Stimulated activated CD8-positive, alpha-beta memory T cell treated with anti-CD3 and anti-CD28 coated beads, Interleukin-4, amount 100 ng/mL, for 1 hour (primary cell): ENCODE results near the gene PHOSPHO1.
"Not testable (repeated sequence)": the region's sequence is repeated elsewhere in the genome, so short reads cannot be mapped to it uniquely, and the experiment has no call there.

Experiments
- DNase-seq, 2 donors: peaks; one replicate each; pipeline ENCODE4 v3.0.0-alpha.2; 2020; ENCODE audit warnings: low read depth in 2 of 2, low spot score in 1 of 2

Gene PHOSPHO1

DNA sequence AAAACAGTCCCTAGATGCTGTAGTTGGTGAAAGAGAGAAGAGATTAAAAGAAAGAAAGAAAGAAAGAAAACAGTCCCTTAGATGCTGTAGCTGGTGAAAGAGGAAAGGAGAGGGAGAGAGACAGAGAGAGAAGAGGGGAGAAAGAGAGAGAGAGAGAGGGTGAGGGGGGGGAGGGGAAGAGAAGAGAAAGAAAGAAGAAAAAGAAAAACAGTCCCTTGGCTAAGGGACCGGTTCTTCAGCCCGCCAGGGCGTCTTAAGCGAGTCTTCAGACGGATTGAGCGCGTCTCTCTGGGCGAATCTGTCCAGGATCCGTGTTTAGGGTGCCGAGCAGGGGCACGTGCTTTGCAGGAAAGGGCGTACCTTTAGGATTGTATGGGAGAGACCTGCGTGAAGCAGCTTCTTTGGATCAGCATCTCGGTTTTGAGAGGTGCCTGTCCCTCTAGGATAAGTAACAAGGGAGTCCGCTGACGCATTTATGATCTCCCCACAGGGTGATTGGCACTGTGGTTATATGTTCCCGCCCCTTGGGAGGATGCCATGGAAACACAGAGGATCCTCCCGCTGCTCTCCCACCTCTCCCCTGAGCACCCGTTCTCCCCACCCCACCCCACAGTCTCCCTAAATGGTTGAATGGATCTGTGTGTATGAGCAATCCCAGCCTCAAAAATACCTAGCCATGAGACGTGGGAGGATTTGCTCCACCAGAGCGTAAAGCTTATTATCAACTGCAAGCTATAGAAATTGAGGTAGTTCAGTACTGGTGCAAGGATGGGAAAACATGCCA, 36.9 kb downstream of the PHOSPHO1 start:
- no peak for DNase-seq

GRCh38 chr17:49191917-49192741, 38.5 kb downstream of the PHOSPHO1 start:
- peak; percentile 90 to 91 for DNase-seq

DNA sequence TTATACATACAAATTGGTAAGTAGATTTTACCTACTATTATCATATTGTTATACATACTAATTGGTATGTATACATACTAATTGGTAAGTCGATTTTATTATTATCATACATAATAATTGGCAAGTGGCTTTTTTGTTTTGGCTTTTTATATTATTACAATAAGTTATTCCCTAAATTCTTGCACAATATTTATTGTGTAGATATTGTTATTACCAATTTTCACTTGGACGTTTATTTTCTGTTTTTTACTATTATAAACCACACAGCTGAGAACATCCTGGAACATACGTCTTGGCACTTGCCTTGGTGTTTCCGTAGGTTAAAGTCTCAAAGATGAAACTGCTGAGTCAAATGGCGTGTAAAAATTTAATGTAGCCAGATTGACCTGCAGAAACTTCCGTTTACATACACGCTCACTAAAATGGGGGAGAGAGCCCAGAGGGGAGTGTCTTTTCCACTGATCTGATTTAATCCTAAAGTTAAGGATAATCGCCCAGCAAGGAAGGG, 39.1 kb downstream of the PHOSPHO1 start:
- DNase-seq: no peak

- no peak for DNase-seq
Observed at GRCh38 chr17:49190932-49191331, 39.7 kb downstream of the PHOSPHO1 start.

DNA sequence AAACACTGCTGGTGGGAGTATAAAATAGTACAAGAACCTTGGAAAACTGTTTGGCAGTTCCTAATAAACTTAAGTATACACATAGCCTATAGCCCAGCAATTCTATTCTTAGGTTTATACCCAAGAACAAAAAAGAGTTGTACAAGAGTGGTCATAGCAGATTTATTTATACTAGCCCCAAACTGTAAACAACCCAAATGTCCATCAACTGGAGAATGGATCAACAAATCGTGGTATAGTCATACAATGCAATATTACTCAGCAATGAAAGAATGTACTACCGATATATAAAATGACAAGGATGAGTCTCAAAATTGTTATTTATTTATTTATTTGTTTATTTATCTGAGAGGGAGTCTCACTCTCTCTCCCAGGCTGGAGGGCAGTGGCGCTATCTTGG, 43.3 kb downstream of the PHOSPHO1 start:
- no peak for DNase-seq

DNA sequence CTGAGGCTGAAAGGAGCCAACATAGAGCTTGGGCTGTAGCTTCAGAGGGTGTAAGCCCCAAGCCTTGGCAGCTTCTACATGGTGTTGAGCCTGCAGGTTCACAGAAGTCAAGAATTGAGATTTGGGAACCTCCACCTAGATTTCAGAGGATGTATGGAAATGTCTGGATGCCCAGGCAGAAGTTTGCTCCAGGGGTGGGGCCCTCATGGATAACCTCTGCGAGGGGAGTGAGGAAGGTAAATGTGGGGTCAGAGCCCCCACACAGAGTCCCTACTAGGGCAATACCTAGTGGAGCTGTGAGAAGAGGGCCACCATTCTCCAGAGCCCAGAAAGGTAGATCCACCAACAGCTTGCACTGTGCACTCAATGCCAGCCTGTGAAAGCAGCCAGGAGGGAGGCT, 45.2 kb downstream of the PHOSPHO1 start:
- DNase-seq: not testable (repeated sequence)

DNA sequence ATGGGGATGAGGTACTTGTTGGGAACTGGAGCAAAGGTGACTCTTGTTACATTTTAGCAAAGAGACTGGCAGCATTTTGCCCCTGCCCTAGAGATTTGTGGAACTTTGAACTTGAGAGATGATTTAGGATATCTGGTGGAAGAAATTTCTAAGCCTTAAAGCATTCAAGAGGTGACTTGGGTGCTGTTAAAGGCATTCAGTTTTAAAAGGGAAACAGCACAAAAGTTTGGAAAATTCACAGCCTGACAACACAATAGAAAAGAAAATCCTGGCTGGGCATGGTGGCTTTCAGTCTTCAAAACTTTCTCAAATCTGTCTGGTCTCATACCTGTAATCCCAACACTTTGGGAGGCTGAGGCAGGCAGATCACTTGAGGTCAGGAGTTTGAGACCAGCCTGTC, 46.1 kb downstream of the PHOSPHO1 start:
- DNase-seq: not testable (repeated sequence)

DNA sequence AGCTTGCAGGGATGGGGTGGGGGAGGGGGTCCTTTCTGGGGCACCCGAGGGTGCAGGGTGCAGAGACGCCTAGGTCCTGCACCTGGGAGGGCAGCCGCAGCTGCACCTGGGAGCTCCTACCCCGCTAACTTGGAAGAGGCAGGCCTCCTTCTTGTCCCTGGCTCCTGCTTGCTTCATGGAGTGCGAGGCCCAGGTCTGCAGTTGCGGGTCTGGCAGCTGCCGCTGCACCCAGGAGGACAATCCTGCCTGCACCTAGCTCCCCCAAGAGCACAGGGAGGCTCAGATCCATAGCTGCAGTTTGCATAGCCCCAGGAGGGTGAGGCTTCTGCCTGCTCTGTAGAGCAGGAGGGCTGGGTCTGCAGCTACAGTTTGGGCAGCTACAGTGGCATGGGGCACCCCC, 46.8 kb downstream of the PHOSPHO1 start:
- DNase-seq: no peak

DNA sequence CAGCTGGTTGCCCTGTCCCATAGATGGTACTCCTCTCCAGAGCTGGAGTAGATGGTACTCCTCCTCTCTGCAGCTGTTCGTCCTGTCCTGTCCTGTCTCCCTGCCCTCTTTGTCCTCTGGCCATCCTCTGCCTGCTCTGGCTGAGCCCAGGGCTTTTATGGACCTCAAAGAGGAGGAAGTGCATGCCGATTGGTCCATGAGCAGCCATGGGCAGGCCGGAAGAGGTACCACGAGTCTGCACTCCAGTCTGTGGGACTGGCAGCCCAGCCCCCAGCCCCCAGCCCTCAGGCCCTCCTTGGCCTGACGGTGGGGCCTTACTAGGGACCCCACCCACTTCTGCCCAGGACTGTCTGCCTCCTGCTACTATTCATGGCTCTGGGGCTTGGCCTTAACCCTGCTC, 47.2 kb downstream of the PHOSPHO1 start:
- no peak for DNase-seq

DNA sequence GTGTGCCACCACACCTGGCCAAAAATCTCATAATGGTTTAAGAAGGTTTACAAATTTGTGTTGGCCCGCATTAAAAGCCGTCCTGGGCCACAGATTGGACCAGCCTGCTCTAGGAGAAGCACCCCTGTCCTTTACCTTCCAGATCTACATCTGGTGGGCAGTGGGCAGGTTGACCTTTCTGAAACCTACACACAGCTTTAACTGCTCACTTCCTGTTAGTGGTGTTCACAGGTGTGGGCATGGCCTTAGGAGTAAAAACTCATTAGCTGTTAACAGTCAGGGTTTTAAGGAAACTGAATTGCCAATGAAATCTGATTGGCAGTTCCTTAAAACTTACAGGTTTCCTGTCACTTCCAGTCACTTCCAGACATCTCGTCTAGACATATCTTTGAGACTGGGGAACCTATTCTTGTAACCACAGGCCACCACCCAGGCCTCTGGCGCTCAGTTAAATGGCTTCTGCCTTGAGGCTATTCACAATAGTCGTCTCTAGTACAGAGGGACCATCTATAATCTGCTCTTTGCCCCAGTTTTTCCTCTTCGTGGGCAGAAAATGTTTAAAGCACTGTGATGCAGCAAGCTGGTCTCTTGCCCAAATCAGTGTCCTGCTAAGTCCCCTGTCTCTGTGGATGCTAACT, 49.5 kb downstream of the PHOSPHO1 start:
- no peak for DNase-seq

DNA sequence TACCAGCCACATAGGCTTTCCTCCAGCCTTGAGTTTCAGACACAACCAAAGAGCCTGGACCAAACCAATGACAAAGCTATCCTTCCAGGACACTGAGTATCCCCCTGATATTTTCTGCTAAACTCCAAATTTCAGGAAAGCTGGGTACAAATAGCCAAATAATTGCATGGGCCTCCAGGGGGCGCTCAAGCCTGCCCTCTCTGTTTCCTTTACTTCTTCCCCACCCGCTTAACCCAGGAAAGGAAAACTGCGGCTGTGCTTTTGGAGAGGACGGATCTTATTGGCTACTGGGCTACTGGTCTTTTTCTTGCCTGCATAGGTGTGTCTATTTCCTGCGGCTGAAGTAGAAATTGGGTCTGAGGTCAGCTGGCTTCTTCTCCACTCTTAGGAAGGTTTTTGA, 50.3 kb downstream of the PHOSPHO1 start:
- peak; percentile 33 to 53 for DNase-seq

DNA sequence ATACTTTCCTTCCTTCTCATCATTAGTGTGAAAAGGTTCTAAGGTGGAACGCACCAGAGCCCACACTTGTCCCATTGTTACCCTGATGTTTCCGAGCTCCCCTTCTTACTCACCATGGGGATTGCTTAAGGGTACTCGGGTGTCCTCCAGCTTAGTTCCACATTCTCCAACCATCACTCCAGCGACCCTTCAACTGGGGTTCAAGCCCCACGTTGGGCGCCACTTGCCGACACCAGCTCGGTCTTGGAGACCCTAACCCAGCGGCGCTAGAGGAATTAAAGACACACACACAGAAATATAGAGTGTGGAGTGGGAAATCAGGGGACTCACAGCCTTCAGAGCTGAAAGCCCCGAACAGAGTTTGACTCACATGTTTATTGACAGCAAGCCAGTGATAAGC, 54.6 kb downstream of the PHOSPHO1 start:
- not testable (repeated sequence) for DNase-seq
